ENCODE data around the gene EFCAB11. TPM values are rescaled to one million over a fixed set of nuclear protein-coding genes. Genes with fewer than 3 reads are reported as not detected.

EFCAB11 gene
- total RNA-seq, 2 donors from 2014 or later = 3.1 to 8.9 TPM

DNA sequence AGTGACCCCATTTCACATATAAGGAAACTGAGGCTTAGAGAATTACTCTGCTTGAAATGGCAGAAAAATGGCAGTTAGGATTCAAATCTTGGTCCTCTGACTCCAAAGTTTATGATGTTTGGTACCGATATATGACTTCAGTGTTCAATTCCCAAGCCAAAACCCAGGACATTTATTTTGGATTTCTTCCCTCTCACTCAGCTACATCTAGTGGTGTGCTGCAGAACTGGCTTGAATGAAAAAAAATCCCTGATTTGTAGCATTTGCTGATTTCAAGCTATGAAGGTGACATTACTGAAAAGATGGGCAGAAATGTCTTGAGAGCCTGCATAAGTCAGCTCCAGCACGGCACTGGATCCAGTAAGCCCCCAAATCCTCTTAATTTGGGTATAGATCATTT, 106.4 kb downstream of the EFCAB11 start:
- Histone ChIP-seq H3K4me1 (ENCODE audit: control insufficient read depth in 1 of 2, low read depth in 2 of 2) (peaks cover 6 to 19% of the 10 kb centered on the region in 2 donors), H3K4me3 (no peak overlapping the region), H3K27ac (no peak overlapping the region), H3K27me3 (replicated peaks; ENCODE audit: insufficient read depth) (no peaks in the 10 kb centered on the region), H3K36me3 (no peaks in the 10 kb centered on the region), H3K9me3 (no peaks in the 10 kb centered on the region)
- peak; percentile 60 for TF ChIP-seq CTCF (IDR thresholded peaks at IDR 0.05)
- no peak for DNase-seq (ENCODE audit: low spot score)
- no peak for ATAC-seq (ENCODE audit: insufficient number of reproducible peaks, low FRiP score, low read depth)

DNA sequence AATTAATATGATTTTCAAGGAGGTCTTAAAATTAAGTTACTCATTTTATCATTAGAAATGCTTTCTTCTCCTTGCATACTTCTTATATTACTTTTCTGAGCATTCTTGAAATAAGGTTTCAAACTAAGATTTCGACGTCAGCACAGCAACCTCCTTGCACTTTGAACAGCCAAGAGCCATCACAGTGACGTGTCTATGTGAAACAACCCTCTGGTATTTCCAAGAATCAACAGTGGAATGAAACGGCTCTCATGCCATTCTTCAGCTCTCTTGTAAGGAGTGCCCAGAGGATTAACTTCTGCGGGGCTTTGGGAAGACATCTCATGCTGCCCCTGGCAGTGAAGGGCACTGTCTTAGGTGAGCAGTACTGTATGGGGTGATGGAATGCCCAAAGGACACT, 109.2 kb downstream of the EFCAB11 start:
- peak overlapping the region; percentile 2 for H3K4me3 ChIP-seq
- H3K4me1 ChIP-seq (ENCODE audit: control insufficient read depth in 1 of 2, low read depth in 2 of 2) = peaks cover 6 to 19% of the 10 kb centered on the region in 2 donors
- H3K27me3 ChIP-seq (replicated peaks; ENCODE audit: insufficient read depth) = no peaks in the 10 kb centered on the region
- no peak for DNase-seq (ENCODE audit: low spot score)
- H3K27ac ChIP-seq = peak overlapping the region in 1 of 2 donors; percentile 33
- TF ChIP-seq CTCF (IDR thresholded peaks at IDR 0.05) = no peak
- no peaks in the 10 kb centered on the region for H3K36me3 ChIP-seq
- H3K9me3 ChIP-seq = no peaks in the 10 kb centered on the region
- ATAC-seq (ENCODE audit: insufficient number of reproducible peaks, low FRiP score, low read depth) = peak; percentile 65

- Histone ChIP-seq H3K4me1 (ENCODE audit: control insufficient read depth in 1 of 2, low read depth in 2 of 2) (peaks cover 6 to 19% of the 10 kb centered on the region in 2 donors), H3K27ac (peak overlapping the region in 1 of 2 donors; percentile 33), H3K27me3 (replicated peaks; ENCODE audit: insufficient read depth) (no peaks in the 10 kb centered on the region), H3K4me3 (no peak overlapping the region), H3K36me3 (no peaks in the 10 kb centered on the region), H3K9me3 (no peaks in the 10 kb centered on the region)
- ATAC-seq (ENCODE audit: insufficient number of reproducible peaks, low FRiP score, low read depth) (no peak), DNase-seq (ENCODE audit: low spot score) (no peak)
- no peak for TF ChIP-seq CTCF (IDR thresholded peaks at IDR 0.05)
Observed at GRCh38 chr14:89844508-89844907, 110.0 kb downstream of the EFCAB11 start.

DNA sequence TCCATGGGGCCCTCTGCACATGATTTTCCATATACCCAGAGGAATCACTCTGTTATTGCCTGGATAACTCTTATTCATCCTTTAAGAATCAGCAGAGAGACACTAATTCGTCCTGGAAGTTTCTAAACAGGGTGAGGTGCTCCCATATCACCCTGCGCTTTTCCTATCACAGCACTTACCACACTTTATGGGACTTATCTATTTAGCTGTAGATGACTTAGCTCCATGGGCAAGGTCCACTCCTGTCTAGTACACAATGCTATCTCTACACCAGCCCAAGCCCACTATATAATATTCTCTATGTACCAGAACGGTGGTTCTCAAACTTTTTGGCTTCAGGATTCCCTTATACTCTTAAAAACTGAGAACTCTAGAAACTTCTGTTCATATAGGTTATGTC, 111.7 kb downstream of the EFCAB11 start:
- no peaks in the 10 kb centered on the region for H3K9me3 ChIP-seq
- TF ChIP-seq CTCF (IDR thresholded peaks at IDR 0.05) = no peak
- peaks cover 6 to 10% of the 10 kb centered on the region in 2 donors for H3K4me1 ChIP-seq (ENCODE audit: control insufficient read depth in 1 of 2, low read depth in 2 of 2)
- H3K36me3 ChIP-seq = no peaks in the 10 kb centered on the region
- no peak overlapping the region for H3K4me3 ChIP-seq
- ATAC-seq (ENCODE audit: insufficient number of reproducible peaks, low FRiP score, low read depth) = no peak
- no peaks in the 10 kb centered on the region for H3K27me3 ChIP-seq (replicated peaks; ENCODE audit: insufficient read depth)
- no peak for DNase-seq (ENCODE audit: low spot score)
- H3K27ac ChIP-seq = no peak overlapping the region

GRCh38 chr14:89841851-89842250, 112.7 kb downstream of the EFCAB11 start:
- H3K4me3 ChIP-seq = no peak overlapping the region
- H3K4me1 ChIP-seq (ENCODE audit: control insufficient read depth in 1 of 2, low read depth in 2 of 2) = peaks cover 6 to 10% of the 10 kb centered on the region in 2 donors
- H3K9me3 ChIP-seq = no peaks in the 10 kb centered on the region
- no peak overlapping the region for H3K27ac ChIP-seq
- no peaks in the 10 kb centered on the region for H3K27me3 ChIP-seq (replicated peaks; ENCODE audit: insufficient read depth)
- DNase-seq (ENCODE audit: low spot score) = no peak
- ATAC-seq (ENCODE audit: insufficient number of reproducible peaks, low FRiP score, low read depth) = no peak
- H3K36me3 ChIP-seq = no peaks in the 10 kb centered on the region
- no peak for TF ChIP-seq CTCF (IDR thresholded peaks at IDR 0.05)

Data from thoracic aorta (tissue), 2 donors.